Skeletal muscle cell (primary cell): ENCODE measurements around the gene AUTS2.

Experiments
- DNase-seq: peaks from one replicate; pipeline ENCODE4 v3.0.0-alpha.2; 2010; ENCODE audit warnings: low read depth
- H3K4me3 ChIP-seq: 2 replicates; pipeline ENCODE4 v1.5.1; 2011; ENCODE audit warnings: low read depth, mild to moderate bottlenecking, control low read depth, low read length, moderate library complexity

Gene AUTS2

DNA sequence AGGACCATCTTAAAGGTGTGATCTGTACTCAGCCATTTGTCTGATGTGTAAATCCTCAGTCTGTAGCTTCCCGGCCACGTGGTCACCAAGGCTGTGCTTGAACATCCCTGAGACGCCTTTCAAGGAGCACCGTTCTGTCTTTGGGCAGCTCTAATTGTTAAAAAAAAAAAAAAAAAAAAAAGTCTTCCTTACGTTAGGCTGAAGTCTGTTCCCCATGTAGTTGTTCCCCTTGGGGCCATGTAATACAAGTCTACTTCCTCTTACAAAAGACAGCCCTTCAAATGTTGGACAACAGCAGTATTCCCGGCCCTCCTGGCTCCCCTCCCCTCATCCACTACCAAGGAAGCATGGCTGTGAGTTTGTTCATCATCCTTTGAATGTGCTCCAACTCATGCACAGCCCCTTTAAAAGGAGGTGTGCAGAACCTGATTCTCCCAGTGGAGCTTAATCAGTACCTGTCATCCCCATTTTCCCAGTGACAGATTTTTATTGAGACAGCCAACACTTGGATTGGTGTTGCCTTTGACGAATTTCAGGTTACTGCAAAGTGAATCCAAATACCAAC, 1141.5 kb downstream of the AUTS2 start:
- H3K4me3 ChIP-seq: no peak overlapping the region
- DNase-seq: no peak

DNA sequence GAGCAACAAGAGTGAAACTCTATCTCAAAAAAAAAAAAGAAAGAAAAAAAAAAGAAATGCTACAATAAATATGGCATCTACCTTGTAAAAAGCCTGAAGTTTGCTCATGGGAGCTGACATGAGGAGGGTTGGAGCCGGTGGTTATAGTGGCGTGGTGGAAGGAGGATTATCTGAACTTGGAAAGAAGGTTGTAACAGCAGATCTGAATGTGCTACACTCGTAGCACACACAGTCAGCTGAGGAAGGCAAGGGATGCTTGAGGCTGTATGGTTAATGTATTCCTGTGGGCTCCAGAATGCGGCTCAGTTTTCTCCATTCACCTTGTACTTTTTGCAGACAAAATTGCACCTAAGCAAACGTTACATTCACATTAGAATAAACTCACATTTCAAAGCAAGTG, 1143.4 kb downstream of the AUTS2 start:
- no peak overlapping the region for H3K4me3 ChIP-seq
- no peak for DNase-seq

DNA sequence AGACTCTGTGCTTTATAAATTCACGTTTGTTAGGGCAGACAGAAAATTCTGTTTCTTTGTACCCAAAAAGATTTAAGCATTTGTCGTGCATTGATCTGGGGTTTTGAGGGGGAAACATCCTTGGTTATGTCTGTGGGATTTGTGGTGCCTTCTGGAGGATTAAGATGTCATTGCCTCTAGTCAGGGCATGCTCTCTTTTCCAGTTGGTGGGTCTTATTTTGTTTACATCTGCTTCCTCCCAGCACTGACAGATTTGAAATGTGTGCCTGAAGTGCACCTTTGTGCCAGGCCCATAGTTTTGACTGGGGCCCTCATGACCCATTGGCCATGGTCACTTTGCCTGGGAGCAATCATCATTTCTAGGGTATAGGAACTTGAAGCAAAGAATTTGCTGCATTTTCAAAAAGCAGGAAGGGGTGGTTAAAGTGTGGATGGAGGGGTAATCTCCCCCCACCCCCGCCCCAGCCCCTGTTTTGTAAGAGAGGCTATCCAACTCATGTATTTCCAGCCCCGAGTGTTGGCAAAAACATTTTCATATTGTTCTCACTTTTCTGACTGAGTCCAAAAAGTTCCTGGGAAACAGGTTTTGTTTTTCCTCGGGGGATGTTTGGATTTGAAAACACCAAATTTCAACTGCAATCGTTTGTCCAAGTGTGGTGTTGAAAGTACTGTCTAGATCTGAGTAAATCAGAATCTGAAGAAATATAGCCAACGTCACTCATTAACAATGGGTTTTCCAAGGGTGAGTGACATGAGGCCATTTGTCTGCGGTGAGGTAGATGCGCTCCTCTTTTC, 1145.5 kb downstream of the AUTS2 start:
- DNase-seq: no peak
- no peak overlapping the region for H3K4me3 ChIP-seq

DNA sequence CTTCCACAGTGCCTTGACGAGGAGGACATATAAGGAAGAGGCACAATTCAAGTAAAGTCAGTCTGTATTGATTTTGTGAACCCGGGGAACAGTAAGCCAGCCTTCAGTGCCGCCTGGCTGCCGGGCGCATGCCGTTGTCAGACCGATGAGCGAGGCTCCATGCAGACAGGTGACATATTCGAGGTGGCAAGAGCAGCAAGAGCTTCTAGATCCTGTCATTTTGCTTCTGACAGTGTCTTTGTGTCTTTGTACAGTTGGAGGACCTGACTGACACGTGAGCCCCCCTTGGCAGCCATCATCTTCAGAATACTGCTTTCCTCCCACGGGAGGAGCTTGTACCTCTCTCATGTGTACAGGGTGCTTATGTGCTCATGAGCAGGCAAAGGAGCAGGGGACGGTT, 1146.2 kb downstream of the AUTS2 start:
- H3K4me3 ChIP-seq: no peak overlapping the region
- DNase-seq: no peak

DNA sequence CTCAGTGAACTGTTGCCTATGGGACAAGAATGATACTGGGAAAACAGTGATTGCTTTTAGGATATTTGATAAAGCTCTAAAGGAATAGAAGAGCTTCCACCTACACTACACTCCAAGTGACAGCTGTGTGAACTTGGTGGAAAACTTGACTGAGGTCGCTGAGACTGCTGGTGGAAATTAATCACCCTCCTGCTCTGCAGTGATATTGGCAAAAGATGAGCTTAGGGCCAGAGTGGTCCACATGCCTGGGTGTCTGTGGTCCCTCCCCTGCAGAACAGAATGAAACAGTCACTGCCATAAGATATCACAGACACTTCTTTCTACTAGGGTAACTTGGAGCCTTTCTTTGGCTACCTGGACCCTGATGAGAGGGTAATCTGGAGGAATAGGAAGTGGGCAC, 1151.6 kb downstream of the AUTS2 start:
- DNase-seq: no peak
- no peak overlapping the region for H3K4me3 ChIP-seq

DNA sequence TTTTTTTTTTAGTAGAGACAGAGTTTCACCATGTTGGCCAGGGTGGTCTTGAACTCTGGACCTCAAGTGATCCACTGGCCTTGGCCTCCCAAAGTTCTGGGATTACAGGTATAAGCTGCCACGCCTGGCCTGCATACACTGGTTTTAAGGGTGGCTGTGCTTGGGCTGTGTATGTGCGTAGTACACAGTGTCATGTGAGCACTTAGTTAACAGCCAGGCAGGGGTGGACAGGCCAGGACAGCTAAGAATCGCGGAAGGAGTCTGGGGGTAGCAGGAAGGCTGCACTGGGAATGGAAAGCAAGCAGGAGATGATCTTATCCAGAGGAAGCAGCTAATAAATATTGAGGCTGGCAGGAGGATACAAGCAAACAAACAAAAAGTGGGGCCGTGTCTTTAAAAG, 1153.6 kb downstream of the AUTS2 start:
- H3K4me3 ChIP-seq: no peak overlapping the region
- no peak for DNase-seq

DNA sequence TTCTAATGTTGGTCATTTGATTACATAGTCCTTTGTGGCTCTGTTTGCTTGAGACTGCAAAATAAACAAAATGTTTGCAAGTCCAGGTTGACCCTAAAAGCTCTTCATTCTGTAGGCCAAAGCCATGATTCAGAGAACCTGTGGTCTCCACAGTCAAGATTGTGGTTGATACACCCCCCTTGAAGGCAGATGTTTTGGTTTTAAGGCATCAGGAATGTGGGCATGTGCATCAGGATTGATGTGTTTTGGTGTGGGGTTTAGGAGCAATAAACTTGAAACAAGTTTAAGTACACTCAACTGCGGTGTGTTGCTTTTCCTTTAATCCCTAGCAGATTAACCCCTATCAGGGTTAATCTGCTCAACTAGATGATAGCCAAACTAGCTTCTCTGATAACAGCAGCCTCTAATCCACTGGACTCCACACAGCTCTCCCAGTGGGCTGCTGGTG, 1154.5 kb downstream of the AUTS2 start:
- DNase-seq: peak; percentile 51
- H3K4me3 ChIP-seq: no peak overlapping the region

DNA sequence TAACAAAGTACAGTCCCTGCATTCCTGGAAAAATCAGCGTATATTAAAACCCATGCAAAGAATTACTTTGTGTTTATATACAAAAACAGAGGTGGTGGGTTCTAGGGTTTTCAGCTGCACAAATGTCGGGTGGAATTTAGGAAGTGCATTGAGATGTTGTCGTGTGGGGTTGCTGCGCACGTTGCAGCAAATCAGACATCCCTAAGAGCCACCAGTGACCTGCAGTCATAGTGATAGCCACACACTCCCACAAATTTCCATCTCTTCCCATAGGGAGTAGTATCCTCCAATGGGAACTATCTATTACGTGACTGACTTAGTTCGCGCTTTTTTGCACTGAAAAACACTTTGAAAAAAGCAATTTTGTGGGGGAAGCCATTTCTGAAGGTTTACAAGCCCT, 1158.5 kb downstream of the AUTS2 start:
- H3K4me3 ChIP-seq: no peak overlapping the region
- DNase-seq: no peak

DNA sequence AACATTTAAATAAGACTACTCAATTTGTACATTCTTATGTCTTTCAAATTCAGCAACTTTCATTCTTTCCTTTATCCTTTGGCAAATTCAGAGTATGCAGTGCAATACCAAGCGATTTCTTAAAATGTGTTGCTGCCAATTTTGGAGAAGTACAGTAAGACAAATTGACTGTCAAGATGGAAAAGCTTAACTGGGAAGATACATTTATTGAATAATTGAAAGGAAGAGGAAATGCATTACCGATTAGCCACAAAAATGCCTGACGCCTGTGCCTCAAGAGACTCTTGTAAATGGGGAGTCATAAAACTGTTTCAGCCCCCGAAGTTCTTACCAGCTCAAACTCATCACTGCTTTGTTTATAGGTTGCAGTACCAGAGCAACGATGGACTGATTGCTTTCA, 1160.4 kb downstream of the AUTS2 start:
- no peak overlapping the region for H3K4me3 ChIP-seq
- DNase-seq: peak; percentile 10

DNA sequence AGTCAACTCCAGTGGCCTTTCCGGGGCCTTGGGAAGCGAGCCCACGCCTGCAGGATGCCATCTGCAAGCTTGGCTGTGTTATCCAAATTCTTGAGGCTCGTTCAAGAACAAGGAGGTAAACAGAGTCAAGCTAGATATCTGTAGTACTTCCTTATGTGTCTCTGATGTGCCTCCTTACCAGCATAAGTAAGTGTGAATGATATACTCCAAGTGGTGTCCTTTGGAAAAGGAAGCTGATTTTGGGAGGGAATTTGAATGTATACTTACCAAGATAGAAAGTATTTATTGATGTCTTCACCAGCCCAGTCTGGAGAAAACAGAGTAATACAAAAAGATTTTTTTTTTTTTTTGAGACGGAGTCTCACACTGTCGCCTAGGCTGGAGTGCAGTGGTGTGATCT, 1161.4 kb downstream of the AUTS2 start:
- no peak for DNase-seq
- no peak overlapping the region for H3K4me3 ChIP-seq

DNA sequence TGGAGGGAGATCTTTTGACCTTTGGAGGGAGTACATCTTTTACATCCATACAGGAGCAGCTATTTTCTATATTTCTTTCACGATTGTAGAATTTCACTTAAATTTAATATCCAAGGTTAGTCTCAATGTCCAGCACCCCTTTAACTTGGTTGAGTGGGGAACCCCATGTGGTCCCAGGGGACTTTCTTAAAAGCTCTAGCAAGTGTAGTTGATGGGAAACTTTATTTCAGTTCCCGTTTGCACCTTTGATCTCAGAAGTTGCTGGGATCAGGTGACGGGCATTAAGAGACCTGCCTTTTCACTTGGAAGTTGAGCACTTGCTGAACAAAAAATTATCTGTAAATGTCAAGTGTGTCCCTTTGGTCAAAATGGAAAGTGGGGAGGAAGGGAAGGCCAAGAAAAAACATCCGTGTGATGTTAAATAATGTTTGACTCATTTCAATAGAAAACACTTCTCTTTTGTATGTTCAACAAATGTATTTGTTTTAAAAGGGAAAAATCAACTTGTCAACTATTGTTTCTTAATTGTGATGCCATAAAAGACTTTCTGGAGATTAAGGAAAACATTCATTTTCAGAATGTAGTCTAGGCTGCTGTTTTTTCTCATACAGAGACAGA, 1163.5 kb downstream of the AUTS2 start:
- DNase-seq: no peak

DNA sequence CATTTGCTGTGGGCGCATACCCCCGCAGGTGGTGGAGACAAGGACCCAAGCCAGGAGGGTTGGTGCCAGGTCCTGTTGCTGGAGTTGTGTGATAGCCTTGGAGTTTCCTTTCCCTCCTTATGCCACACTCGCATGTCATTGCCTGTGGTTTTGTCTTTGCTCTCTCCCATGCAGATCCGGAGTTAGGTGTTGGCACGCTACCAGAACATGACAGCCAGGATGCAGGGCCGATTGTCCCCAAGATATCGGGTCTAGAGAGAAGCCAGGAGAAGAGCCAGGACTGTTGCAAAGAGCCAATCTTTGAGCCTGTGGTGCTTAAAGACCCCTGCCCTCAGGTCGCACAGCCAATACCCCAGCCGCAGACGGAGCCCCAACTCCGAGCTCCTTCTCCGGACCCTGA, 1164.4 kb downstream of the AUTS2 start:
- H3K4me3 ChIP-seq: no peak overlapping the region
- no peak for DNase-seq

More for the DNA sequence above, 1163.5 kb downstream of the AUTS2 start:
- H3K4me3 ChIP-seq: no peak overlapping the region

DNA sequence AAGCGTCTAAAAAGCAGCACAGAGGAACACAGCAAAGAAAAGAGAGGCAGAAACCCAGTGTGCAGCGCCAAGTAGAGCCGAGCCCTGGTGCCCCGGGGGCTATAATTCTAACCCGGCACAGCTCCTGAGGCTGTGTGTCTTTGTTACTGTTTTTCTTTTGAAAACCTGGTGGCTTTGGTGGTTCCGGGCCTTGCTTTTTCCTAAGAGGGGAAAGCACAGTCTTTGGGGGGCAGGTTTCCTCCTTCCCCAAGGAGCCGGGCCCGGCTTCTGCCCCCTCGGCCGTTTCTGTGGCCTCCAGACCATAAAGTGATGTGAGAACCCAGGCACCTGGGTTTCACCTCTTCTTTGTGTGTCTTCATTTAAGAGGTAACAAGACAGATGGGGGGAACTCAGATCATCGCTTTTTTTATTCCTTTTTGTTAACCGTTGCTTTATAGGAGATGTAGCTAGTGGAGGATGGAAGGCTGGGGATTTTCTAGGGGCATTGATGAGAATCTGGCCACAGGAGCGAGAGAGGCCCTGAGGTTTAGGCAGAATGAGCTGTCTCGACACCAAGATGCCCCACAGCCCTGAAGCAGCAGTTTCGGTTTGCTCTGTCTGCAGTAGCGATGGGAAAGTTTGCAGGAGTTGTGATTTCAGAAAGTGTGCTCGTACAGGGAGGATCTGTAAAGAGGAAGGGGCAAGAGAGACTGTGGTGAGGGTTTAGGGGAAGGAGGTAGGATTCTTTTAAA, 1165.9 kb downstream of the AUTS2 start:
- no peak for DNase-seq
- H3K4me3 ChIP-seq: no peak overlapping the region

DNA sequence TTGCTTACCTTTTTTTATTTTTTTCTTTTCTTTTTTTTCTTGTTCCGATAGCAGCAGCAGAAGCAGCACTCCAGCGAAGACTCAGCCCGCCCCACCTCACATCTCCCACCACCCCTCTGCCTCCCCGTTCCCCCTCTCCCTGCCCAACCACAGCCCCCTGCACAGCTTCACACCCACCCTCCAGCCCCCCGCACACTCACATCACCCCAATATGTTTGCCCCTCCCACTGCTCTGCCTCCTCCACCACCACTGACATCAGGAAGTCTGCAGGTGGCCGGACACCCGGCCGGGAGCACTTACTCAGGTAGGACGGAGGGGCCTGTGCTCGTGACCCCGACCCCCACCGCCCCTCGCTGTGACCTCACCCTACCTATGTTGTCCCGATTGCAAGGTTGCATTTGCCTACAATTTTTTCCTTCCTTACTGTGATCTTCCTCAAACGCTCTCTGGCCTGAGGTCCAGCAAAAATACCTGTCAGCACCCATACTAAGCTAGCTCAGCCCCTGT, 1166.5 kb downstream of the AUTS2 start:
- H3K4me3 ChIP-seq: no peak overlapping the region
- DNase-seq: no peak

DNA sequence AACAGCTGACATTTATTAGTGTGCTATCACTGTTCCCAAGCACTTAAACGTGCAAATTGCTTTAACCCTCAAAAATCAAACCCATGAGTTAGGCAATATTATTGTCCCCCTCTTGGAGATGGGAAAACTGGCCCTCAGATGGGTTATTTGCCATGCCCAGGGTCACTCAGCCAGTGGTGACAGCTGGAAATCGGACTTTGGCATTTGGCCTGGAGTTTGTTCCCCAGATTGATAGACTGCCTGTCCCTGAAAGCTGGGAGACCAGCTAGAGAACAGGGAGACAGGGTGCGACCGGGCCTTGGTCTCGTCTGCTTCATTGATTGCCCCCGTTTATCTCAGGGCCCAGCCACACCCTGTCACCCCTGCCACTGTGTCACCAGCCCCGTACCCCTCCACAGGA, 1167.4 kb downstream of the AUTS2 start:
- DNase-seq: no peak
- H3K4me3 ChIP-seq: no peak overlapping the region

DNA sequence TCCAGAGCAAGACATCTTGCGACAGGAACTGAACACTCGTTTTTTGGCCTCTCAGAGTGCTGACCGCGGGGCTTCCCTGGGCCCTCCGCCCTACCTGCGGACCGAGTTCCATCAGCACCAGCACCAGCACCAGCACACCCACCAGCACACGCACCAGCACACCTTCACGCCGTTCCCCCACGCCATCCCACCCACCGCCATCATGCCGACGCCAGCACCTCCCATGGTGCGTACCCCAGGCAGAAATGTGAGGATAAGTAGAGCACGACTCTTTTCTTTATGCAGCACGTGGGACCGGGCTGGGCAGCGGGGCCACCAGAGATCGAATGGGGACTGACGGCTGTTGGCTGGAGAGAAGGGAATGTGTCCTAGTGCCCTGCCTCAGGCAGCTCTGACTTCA, 1167.8 kb downstream of the AUTS2 start:
- H3K4me3 ChIP-seq: no peak overlapping the region
- DNase-seq: no peak

DNA sequence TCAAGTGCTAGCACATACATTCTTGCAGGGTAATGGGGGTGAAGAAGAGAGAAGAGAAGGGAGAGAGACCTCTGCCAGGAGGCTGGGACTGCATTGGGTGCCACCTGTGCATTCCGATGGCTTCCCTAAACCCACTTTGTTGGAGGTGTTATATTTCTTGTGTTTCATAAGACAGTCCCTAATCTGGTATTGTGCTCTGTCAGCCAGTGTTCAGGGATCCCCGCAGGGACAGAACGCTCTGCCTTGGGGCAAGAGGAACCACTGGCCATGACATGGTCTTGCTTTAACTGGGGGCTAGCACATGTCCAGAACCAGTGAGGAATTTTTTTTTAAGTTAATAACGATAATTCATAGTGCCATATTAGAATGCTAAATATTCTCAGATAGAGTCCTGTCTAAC, 1168.4 kb downstream of the AUTS2 start:
- H3K4me3 ChIP-seq: no peak overlapping the region
- DNase-seq: no peak

DNA sequence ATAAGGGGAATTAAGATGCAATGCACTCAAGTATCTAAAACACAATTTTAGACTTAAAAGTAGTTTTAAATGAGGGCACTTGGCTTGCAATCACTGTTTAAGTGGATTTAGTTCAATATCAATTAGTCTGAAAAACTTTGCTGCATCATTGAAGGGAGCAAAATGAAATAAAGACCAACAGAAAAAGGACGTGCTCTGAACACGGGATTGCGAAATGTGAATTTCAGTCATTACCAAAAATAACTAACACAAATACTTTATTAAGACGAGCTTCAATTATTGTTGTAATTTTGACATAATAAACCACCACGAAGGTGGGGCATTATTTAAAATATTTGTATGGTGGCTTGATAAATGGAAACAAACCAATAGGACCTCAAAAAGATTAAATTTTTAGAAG, 1171.9 kb downstream of the AUTS2 start:
- H3K4me3 ChIP-seq: no peak overlapping the region
- DNase-seq: no peak

DNA sequence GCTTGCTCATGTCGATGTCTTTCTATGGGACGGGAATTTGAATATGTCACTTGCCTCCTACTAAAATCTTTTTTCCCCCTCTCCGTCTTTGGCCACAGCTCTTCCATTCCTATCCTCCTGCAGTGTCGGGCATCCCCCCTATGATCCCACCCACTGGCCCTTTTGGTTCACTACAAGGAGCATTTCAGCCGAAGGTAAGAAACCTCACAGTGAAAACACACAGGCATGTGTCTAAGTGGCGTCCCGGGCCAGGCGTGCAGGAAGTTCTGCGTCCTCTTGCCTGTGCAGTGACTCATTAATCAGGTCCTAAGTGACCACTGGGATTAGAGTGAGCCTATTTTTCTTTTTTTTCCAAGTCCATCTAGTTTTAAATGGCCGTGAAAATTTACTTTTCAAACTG, 1173.2 kb downstream of the AUTS2 start:
- DNase-seq: no peak
- no peak overlapping the region for H3K4me3 ChIP-seq

DNA sequence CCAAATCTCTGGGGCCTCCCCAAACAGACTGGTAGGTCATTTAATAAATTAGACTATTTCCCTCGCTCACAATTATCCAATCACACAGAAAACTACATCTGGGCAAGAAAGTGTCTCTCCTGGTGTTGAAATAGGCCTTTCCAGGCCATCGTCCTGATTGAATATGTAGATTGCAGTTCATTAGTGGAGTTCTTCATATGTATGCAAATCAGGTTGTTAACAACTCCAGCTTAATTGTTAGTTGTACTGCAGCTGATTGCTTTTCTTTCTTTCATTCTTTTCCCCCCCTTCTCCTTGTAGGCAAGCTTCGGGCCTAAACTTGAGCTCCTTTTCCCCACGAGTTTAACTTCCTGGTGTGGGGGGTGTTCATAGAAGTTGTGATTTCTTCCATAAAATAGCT, 1174.6 kb downstream of the AUTS2 start:
- H3K4me3 ChIP-seq: no peak overlapping the region

More for the DNA sequence above, 1174.6 kb downstream of the AUTS2 start:
- no peak for DNase-seq
